ENCODE data around the gene SUN2. TPM values are rescaled to one million over a fixed set of nuclear protein-coding genes. Genes with fewer than 3 reads are reported as not detected.

The SUN2 gene
- total and polyA plus RNA-seq, 10 of the 15 experiments (the other 5 are each of a cell fraction or from before 2014, with no cell fraction given), result 0.18 to 107 (median 35.9) TPM

- BruUV-seq (replicated peaks), result no TSS peak
- peaks cover 28% of the 10 kb centered on the region for H3K79me2 ChIP-seq (ENCODE audit: control insufficient read depth, insufficient read depth, low read length)
- 100% methylated on average over 6 of the region's 6 CpGs for WGBS (ENCODE audit: insufficient coverage, insufficient replicate concordance, low lambda C conversion rate, missing lambda C conversion rate)
- no peak for FAIRE-seq
- no peaks in the 10 kb centered on the region for H3K27me3 ChIP-seq (replicated peaks in 1 of 2; ENCODE audit: control insufficient read depth in 2 of 2, insufficient read depth in 2 of 2, low read length in 1 of 2)
- no peak overlapping the region for H2AFZ ChIP-seq (ENCODE audit: control insufficient read depth, low read depth, low read length)
- H3K9ac ChIP-seq (ENCODE audit: control insufficient read depth, insufficient read depth, low read length), result no peak overlapping the region
- H4K20me1 ChIP-seq (ENCODE audit: control insufficient read depth, insufficient read depth), result peaks cover 12% of the 10 kb centered on the region
- SMC1A ChIA-PET (ENCODE audit: uncharacterized antibody, unreplicated experiment), result no interaction called here
- RAD21 ChIA-PET (ENCODE audit: unreplicated experiment), result no interaction called here
- no peak overlapping the region for H3K4me2 ChIP-seq (ENCODE audit: control insufficient read depth, insufficient read depth)
- H3K4me1 ChIP-seq (ENCODE audit: control insufficient read depth, insufficient read depth, low read length), result no peaks in the 10 kb centered on the region; the same call in 1 of the 2 replicates
- no peak overlapping the region for H3K4me3 ChIP-seq
- TF ChIP-seq TCF12 (IDR thresholded peaks at IDR 0.05; ENCODE audit: low read depth, low read length) (no peak), MYC (IDR thresholded peaks at IDR 0.05; ENCODE audit: insufficient read depth, insufficient read length, insufficient replicate concordance, low read length, severe bottlenecking) (no peak), HCFC1 (IDR thresholded peaks at IDR 0.05; ENCODE audit: low read length) (no peak), NR2C1 (IDR thresholded peaks at IDR 0.05) (no peak), EZH2 (IDR thresholded peaks at IDR 0.05; ENCODE audit: borderline replicate concordance, control insufficient read depth, low read depth, low read length) (no peak), CUX1 (IDR thresholded peaks at IDR 0.05; ENCODE audit: insufficient replicate concordance, low read depth, low read length) (no peak), CHD4 (IDR thresholded peaks at IDR 0.05) (no peak), E2F8 (IDR thresholded peaks at IDR 0.05; ENCODE audit: low read depth, partially characterized antibody) (no peak), SMARCA5 (IDR thresholded peaks at IDR 0.05) (no peak), RAD21 (IDR thresholded peaks at IDR 0.05; ENCODE audit: insufficient read depth, low read depth, low read length) (no peak), FOS (IDR thresholded peaks at IDR 0.05; ENCODE audit: borderline replicate concordance, extremely low read depth, insufficient read length) (no peak), PAX8 (IDR thresholded peaks at IDR 0.05) (no peak), ZSCAN29 (IDR thresholded peaks at IDR 0.05) (no peak), KAT2A (conservative IDR thresholded peaks at IDR 0.05; ENCODE audit: control insufficient read depth, low read depth, low read length) (no peak), BMI1 (IDR thresholded peaks at IDR 0.05; ENCODE audit: borderline replicate concordance) (no peak), SUPT20H (IDR thresholded peaks at IDR 0.05; ENCODE audit: borderline replicate concordance, control insufficient read depth, low read depth, low read length) (no peak)
- CTCF ChIA-PET, result no interaction called here
- intact Hi-C loops (cut with micrococcal nuclease; ENCODE audit: unreplicated experiment), result no loop called here
- no peaks in the 10 kb centered on the region for H3K9me3 ChIP-seq (replicated peaks; ENCODE audit: control insufficient read depth, insufficient read depth, low read length)
- POLR2A ChIA-PET, result no interaction called here
- H3K36me3 ChIP-seq (ENCODE audit: control insufficient read depth in 2 of 2, insufficient read depth in 2 of 2, low read length in 1 of 2), result peaks cover 26 to 43% of the 10 kb centered on the region in 2 experiments
- in situ Hi-C loops (cut with MboI), result no loop called here
- no peak for ATAC-seq
- H3K27ac ChIP-seq (ENCODE audit: control insufficient read depth, insufficient read depth), result no peak overlapping the region
- no peak for DNase-seq (ENCODE audit: low read depth, low spot score)
Measured at GRCh38 chr22:38717244-38717643, 38.6 kb downstream of the SUN2 start.

Measured in GM12878 (cell line).